Prostate gland (tissue), 2 donors: ENCODE measurements around the gene ZCCHC14.

ENCODE experiments used
- CTCF ChIP-seq, 4 experiments: fragments of 200-600 bp in 2 of 4; fragments of 450-650 bp in 2 of 4; sonication (generic) in 2 of 4; IDR thresholded peaks; 1 replicate in 3 of 4; 2 replicates in 1 of 4; pipeline ENCODE4 v1.5.1; 2016 to 2019; ENCODE audit warnings: antibody characterized with exemption in 4 of 4, mild to moderate bottlenecking in 2 of 4, moderate library complexity in 2 of 4
- POLR2AphosphoS5 ChIP-seq: sonication (generic); formaldehyde crosslinking; IDR thresholded peaks from one replicate; pipeline ENCODE4 v1.6.1; 2017; ENCODE audit warnings: antibody characterized with exemption

- TF ChIP-seq CTCF (IDR thresholded peaks at IDR 0.05), result no peak
- TF ChIP-seq POLR2AphosphoS5, result no peak
Measured at GRCh38 chr16:87439926-87440325, 52.9 kb downstream of the ZCCHC14 start.
